Ascending aorta (tissue), 2 donors: ENCODE measurements around the gene IL11. TPM values are rescaled to one million over a fixed set of nuclear protein-coding genes. Genes with fewer than 3 reads are reported as not detected.
A peak's percentile ranks its signal among the peaks of the same experiment; 100 is the strongest.

Source experiments
- DNase-seq, 2 donors: peaks; one replicate each; pipeline ENCODE4 v3.0.0-alpha.2; 2019; ENCODE audit warnings: low spot score in 2 of 2
- H3K27ac ChIP-seq, 2 donors: fragments of 200-600 bp; sonication (generic); one replicate each; pipeline ENCODE4 v1.5.1; 2016 to 2017; ENCODE audit warnings: mild to moderate bottlenecking in 1 of 2
- H3K27me3 ChIP-seq: fragments of 200-600 bp; sonication (generic); one replicate; pipeline ENCODE4 v1.5.1; 2017
- H3K36me3 ChIP-seq, 2 donors: fragments of 200-600 bp; sonication (generic); one replicate each; pipeline ENCODE4 v1.5.1; 2016
- H3K4me1 ChIP-seq, 2 donors: fragments of 200-600 bp; sonication (generic); one replicate each; pipeline ENCODE4 v1.5.1; 2016 to 2017; ENCODE audit warnings: mild to moderate bottlenecking in 1 of 2
- H3K4me3 ChIP-seq, 2 donors: fragments of 200-600 bp; sonication (generic); one replicate each; pipeline ENCODE4 v1.5.1; 2016 to 2017; ENCODE audit warnings: mild to moderate bottlenecking in 1 of 2
- H3K9me3 ChIP-seq, 2 donors: fragments of 200-600 bp; sonication (generic); one replicate each; pipeline ENCODE4 v1.5.1; 2016
- CTCF ChIP-seq, 3 experiments: fragments of 200-600 bp in 2 of 3; fragments of 450-650 bp in 1 of 3; sonication (generic) in 2 of 3; IDR thresholded peaks; one replicate each; pipeline ENCODE4 v1.5.1; 2016 to 2019; ENCODE audit warnings: antibody characterized with exemption in 3 of 3, mild to moderate bottlenecking in 1 of 3, moderate library complexity in 1 of 3
- intact Hi-C: fragments of 100-400 bp; cut with DNase I; formaldehyde crosslinking; loops from one replicate; pipeline ENCODE4 v1.15.1; 2023
- total RNA-seq: library from RNA; depleted of rRNA; stranded (reverse); fragments of >200 nt; gene quantifications from one replicate; pipeline ENCODE4 v1.1.0, GENCODE V29; 2016

The IL11 gene
- total RNA-seq, 1 donor from 2014 or later, result not detected

- no peak overlapping the region for H3K4me3 ChIP-seq
- peaks cover 11 to 29% of the 10 kb centered on the region in 2 donors for H3K4me1 ChIP-seq
- peaks cover 32 to 43% of the 10 kb centered on the region in 2 donors for H3K36me3 ChIP-seq
- intact Hi-C loops, result loop anchor here (5.0 to 10.0 kb wide), 2 partner anchors 195 to 258 kb away; partner anchors contain the start of genes CCDC106 and ZNF579
- no peak for TF ChIP-seq CTCF (IDR thresholded peaks at IDR 0.05)
- H3K27ac ChIP-seq, result no peak overlapping the region
- DNase-seq, result no peak
- H3K9me3 ChIP-seq, result no peaks in the 10 kb centered on the region
- H3K27me3 ChIP-seq, result no peaks in the 10 kb centered on the region
Observed at GRCh38 chr19:55389386-55390317, 19.4 kb upstream of the IL11 start.

GRCh38 chr19:55387736-55388497, 17.7 kb upstream of the IL11 start:
- TF ChIP-seq CTCF (IDR thresholded peaks at IDR 0.05), result no peak
- H3K36me3 ChIP-seq, result peaks cover 32 to 43% of the 10 kb centered on the region in 2 donors
- peaks cover 11 to 39% of the 10 kb centered on the region in 2 donors for H3K4me1 ChIP-seq
- peak overlapping the region; percentile 68 to 91 for H3K4me3 ChIP-seq
- no peak overlapping the region for H3K27ac ChIP-seq
- H3K9me3 ChIP-seq, result no peaks in the 10 kb centered on the region
- DNase-seq, result no peak
- intact Hi-C loops, result loop anchor here (5.0 to 10.0 kb wide), 2 partner anchors 197 to 259 kb away; partner anchors contain the start of genes CCDC106 and ZNF579
- H3K27me3 ChIP-seq, result no peaks in the 10 kb centered on the region

- Histone ChIP-seq H3K27ac (peak overlapping the region; percentile 53 to 93), H3K9me3 (no peaks in the 10 kb centered on the region), H3K4me1 (peaks cover 11 to 39% of the 10 kb centered on the region in 2 donors), H3K27me3 (no peaks in the 10 kb centered on the region), H3K36me3 (peaks cover 32 to 35% of the 10 kb centered on the region in 2 donors), H3K4me3 (peak overlapping the region; percentile 68 to 91)
- TF ChIP-seq CTCF (IDR thresholded peaks at IDR 0.05), result no peak
- no peak for DNase-seq
- intact Hi-C loops, result loop anchor here (1.0 to 10.0 kb wide), 3 partner anchors 21 to 261 kb away; partner anchors contain the start of genes CCDC106, UBE2S and ZNF579
Observed at GRCh38 chr19:55386493-55386971, 16.3 kb upstream of the IL11 start.

GRCh38 chr19:55385724-55386492, 15.6 kb upstream of the IL11 start, which contains the start of gene RPL28:
RPL28 (plus strand) TSS chr19:55385932; CDS start chr19:55386358, 426 bp downstream.
- H3K27ac ChIP-seq, result peak within 1 kb of the TSS; percentile 92 to 93
- peak; percentile 92 to 99 for DNase-seq
- H3K27me3 ChIP-seq, result no peaks in the 10 kb centered on the region
- H3K4me3 ChIP-seq, result peak within 1 kb of the TSS; percentile 68 to 91
- peaks cover 11 to 39% of the 10 kb centered on the region in 2 donors for H3K4me1 ChIP-seq
- TF ChIP-seq CTCF (IDR thresholded peaks at IDR 0.05), result no peak
- peaks cover 28 to 32% of the 10 kb centered on the region in 2 donors for H3K36me3 ChIP-seq
- intact Hi-C loops, result loop anchor here (1.0 to 10.0 kb wide), 8 partner anchors 21 to 261 kb away; partner anchors contain the start of genes CCDC106, HSPBP1, ISOC2 and KMT5C
- no peaks in the 10 kb centered on the region for H3K9me3 ChIP-seq
